Measurements from ENCODE around the gene TPRX1. TPM values are rescaled to one million over a fixed set of nuclear protein-coding genes. Genes with fewer than 3 reads are reported as not detected.

TPRX1 gene
- total and polyA plus RNA-seq, 2 of the 4 experiments (the other 2 are of a cell fraction), result not detected

DNA sequence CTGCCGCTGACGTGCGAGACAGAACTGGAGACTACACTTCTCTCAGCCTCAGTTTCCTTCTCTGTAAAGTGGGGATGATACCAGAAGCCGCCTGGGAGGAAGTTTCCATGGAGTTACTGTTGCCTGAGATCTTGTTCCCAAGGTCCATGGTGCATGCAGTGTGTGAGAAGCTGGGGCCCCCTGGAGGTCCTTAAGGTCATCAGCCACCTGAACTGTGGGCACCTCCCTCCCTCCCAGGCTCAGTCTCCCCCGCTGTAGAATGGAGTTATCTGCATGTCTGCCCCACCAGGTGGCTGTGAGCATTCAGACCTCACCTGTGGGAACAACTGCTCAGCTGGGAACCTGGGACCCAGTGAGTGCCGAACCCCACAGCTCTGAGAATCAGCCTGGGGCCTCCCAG is 20.0 kb upstream of the TPRX1 start:
- H3K4me2 ChIP-seq (ENCODE audit: low read depth, low read length), result no peak overlapping the region
- POLR2A ChIA-PET (ENCODE audit: unreplicated experiment), result no interaction called here

More for the DNA sequence above, 20.0 kb upstream of the TPRX1 start:
- H3K79me1 ChIP-seq (ENCODE audit: low read depth in 1 of 2, low read length in 2 of 2), result no peaks in the 10 kb centered on the region
- no peak overlapping the region for H3K56ac ChIP-seq (ENCODE audit: extremely low read depth, insufficient read depth, low read length)
- no peak overlapping the region for H2BK5ac ChIP-seq (ENCODE audit: low read depth, low read length, poor library complexity, severe bottlenecking)
- H3K14ac ChIP-seq (replicated peaks; ENCODE audit: low read depth, low read length), result no peak overlapping the region
- CTCF ChIA-PET, result no interaction called here
- no peaks in the 10 kb centered on the region for H3K9me1 ChIP-seq (ENCODE audit: insufficient read depth, low read length)
- no peak overlapping the region for H3K4me3 ChIP-seq (ENCODE audit: insufficient read depth, low read depth, low read length)
- H3K9me3 ChIP-seq (ENCODE audit: control insufficient read depth, insufficient read depth, low read length), result peaks cover 4% of the 10 kb centered on the region
- in situ Hi-C loops (cut with MboI; ENCODE audit: low sequenced_read_pairs) (no loop called here), intact Hi-C loops (cut with micrococcal nuclease) (no loop called here), dilution Hi-C loops (cut with HindIII; ENCODE audit: low sequenced_read_pairs, unreplicated experiment) (no loop called here)
- ATAC-seq (ENCODE audit: low read depth) (no peak), DNase-seq (no peak)
- no peaks in the 10 kb centered on the region for H4K20me1 ChIP-seq (ENCODE audit: insufficient read depth, low read length)
- no peak overlapping the region for H3K23ac ChIP-seq (ENCODE audit: low read depth, low read length)
- no peak overlapping the region for H2AK5ac ChIP-seq (ENCODE audit: low read depth, low read length)
- H3K4me1 ChIP-seq (ENCODE audit: control insufficient read depth, insufficient read depth, low read length), result no peaks in the 10 kb centered on the region
- no peak overlapping the region for H2AK9ac ChIP-seq (replicated peaks; ENCODE audit: low read depth, low read length, poor library complexity)
- H2BK15ac ChIP-seq (ENCODE audit: low read depth, low read length), result no peak overlapping the region
- no peak overlapping the region for H3K18ac ChIP-seq (ENCODE audit: low read depth, low read length)
- no peak overlapping the region for H2BK120ac ChIP-seq (ENCODE audit: low read depth, low read length)
- no peak overlapping the region for H4K8ac ChIP-seq (ENCODE audit: low read depth in 2 of 2, low read length in 2 of 2)
- peaks cover 35% of the 10 kb centered on the region for H3K27me3 ChIP-seq (ENCODE audit: control insufficient read depth, insufficient read depth, low read length)
- no peak overlapping the region for H4K91ac ChIP-seq (ENCODE audit: insufficient read depth, low read depth, low read length)
- no peak overlapping the region for H3K27ac ChIP-seq (ENCODE audit: insufficient read depth, low read length)
- H2AFZ ChIP-seq (replicated peaks; ENCODE audit: low read length, poor library complexity), result no peak overlapping the region
- no peak for TF ChIP-seq RAD21 (IDR thresholded peaks at IDR 0.05; ENCODE audit: low read length)
- no TSS peak for BruUV-seq (replicated peaks)
- no CpG with 5 or more reads among the region's 6 CpGs for WGBS, 2 experiments (ENCODE audit: extremely low coverage in 2 of 2, insufficient read length in 1 of 2)
- H3K9ac ChIP-seq (ENCODE audit: low read depth, low read length), result no peak overlapping the region
- no peak overlapping the region for H2BK20ac ChIP-seq (ENCODE audit: low read depth, low read length)
- H3K36me3 ChIP-seq (ENCODE audit: control insufficient read depth, insufficient read depth, low read length), result no peaks in the 10 kb centered on the region
- H3K4ac ChIP-seq (ENCODE audit: low read depth, low read length), result no peak overlapping the region
- H4K5ac ChIP-seq (ENCODE audit: low read depth, low read length), result no peak overlapping the region

Measured in IMR-90 (cell line).